GM21423 (cell line): ENCODE data around the gene SMIM20.
A peak's percentile ranks its signal among the peaks of the same experiment; 100 is the strongest.

Experiments
- ATAC-seq: cut with Tn5 transposase; IDR thresholded peaks from one replicate; pipeline ENCODE4 v1.9.1; 2021; ENCODE audit warnings: mild to moderate bottlenecking, moderate library complexity; ENCODE audit not compliant: unreplicated experiment

Gene SMIM20

GRCh38 chr4:25925486-25926201 is 11.6 kb downstream of the SMIM20 start:
- no peak for ATAC-seq

DNA sequence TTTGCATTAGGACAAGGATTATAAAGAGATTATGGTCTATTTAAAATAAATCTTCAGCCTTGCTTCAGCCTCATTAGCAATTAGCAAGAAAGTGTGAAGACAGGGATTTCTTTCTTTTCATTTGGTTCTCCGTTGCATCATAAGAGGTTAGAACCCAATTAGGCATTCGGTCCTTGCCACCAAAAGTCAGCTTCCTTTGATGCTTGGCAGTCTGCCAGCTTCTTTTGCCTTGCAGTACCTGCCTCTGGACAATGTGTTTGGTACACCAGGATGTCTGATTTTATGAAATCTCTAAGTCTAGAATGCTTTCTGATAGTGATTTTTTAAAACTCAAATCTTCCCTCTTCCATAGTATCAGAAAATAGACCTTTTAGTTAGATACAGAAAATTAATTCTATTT is 12.4 kb downstream of the SMIM20 start:
- ATAC-seq = no peak

DNA sequence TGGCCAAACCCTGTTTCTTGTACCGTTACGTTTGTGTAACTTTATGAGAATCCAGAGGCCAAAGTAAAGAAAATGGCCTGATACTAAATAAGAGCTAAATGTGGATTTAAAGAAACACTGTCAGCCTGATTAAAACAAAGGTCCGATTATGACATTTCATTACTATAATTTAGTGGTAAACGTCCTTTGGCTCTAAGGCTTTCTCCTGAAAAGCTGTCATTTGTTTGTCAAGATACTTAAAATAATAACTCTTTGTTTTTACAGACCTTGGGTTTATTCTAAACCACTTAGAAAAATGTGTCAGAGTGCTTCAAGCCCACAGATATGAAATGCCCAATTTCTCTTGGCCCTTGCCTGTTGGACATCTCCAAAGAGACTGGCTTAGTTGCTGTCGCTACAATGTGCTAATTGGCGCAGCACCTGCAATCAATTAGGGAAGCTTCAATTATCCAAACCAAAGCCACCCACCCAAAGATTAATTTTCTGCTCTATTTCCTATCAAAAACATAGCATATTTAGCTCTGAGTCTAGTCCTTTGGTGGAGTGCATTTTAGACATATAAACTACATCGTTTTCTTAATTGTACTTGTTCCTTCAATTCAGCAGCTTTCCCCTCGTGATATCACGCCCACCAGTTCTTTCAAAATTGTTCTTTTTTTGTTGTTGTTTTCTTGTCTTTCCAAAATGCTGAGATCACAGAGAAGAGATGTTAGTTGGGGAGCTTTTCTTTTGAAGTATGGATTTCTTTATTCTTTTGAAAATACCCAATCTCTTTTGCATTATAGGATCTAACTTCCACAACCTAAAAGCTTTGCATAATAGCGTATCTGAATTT is 13.6 kb downstream of the SMIM20 start:
- no peak for ATAC-seq

GRCh38 chr4:25928379-25929297 is 14.6 kb downstream of the SMIM20 start:
- ATAC-seq = no peak

- no peak for ATAC-seq
Observed at GRCh38 chr4:25929298-25929686, 15.3 kb downstream of the SMIM20 start.

DNA sequence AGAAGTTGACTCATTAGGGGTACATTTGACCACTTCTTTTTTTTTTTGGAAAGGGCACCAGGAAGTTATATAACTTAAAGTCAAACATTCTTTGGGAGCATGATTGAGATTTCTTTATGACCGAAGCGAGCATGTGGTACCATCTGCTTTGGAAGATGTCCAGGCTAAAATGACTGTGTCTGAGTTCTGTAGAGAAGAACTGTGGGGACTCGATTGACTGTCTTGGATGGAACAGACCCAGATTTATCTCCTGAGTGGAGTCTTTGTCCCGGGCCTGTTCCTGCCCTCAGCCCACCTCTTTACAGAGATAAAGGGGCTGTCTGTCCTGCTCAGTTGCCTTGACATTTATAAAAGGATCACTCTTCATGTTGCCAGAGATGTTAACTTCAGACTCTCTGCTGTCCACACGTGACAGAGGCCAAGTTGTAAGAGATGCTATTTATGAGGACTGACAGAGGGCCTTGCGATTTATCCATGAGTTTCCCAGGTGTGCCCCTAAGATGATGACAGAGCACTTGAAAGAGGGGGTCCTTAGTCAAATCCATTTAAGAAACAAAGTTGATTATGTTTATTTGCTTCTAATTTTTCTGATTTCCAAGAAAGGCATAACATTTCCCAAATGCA is 16.8 kb downstream of the SMIM20 start:
- no peak for ATAC-seq

DNA sequence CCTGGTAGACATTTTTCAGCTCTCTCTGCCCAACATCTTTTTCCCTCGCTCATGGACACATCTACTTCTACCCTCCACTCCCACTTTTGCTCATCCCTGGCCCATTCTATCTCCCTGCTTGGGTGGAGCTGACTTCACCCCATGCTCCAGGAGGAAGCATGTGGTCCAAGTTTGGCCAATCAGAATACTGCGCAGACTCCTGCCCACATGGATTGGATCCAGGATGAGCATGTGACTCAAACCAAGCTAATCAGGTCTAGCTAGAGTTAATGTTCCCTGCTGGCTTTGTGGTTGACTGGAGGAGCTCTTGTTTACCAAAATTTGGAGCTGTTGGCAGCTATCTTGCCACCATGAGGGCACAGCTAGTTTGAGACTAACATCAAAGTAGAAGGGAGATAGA is 22.7 kb downstream of the SMIM20 start:
- ATAC-seq = no peak

GRCh38 chr4:25937801-25938200 is 23.8 kb downstream of the SMIM20 start:
- ATAC-seq = no peak

DNA sequence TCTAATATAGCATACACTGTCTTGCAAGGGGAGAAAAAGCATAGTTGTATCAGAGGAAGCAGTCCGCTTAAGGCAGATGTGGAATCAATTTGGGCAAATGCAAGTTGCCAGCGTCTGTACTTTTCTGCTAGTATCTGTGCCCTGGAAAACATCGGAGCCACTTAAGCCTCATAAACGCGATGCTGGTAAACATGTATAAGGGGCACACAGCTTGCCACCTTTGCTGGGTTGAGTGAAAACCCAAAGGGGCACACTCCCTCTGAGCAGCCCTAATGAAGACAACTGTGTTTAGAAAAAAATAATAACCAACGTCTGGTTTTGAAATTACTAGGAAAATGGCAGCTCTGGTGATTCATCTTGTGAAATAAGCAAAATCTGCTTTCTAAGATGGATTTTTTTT is 24.3 kb downstream of the SMIM20 start:
- ATAC-seq = no peak

DNA sequence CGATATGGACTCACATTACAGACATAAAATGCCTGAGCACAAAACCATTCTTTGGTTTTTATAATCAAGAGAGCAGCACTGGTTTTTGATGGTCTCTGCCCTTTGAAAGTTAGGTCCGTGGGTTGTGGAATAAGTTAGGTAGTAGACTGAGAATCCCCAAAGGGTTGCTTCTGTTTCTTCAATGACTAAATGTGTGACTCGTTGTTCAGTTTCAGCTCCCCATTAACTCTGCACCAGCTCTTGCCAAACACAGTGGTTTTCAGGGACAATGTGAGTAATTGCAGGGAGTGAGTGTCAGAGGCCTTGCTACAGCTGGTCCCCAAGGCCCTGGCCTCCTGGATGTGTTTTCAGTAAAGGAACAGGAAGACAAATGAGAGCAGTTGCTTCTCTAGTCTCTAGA is 24.8 kb downstream of the SMIM20 start:
- ATAC-seq = peak; percentile 91

DNA sequence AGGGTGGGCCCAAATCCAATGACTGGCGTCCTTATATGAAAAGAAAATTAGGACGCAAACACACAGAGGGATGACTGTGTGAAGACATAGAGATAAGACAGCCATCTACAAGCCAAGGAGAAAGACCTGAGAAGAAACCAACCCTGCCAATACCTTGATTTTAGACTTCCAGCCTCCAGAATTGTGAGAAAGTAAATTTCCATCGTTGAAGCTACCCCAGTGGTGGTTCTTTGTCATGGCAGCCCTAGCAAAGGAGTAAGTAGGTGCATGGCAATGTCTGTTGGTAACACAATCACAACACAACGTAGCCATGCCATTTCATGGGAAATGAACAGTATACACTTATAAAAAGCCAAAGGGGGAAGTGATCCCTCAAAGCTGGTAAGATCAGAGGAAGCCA is 25.3 kb downstream of the SMIM20 start:
- no peak for ATAC-seq

- no peak for ATAC-seq
Observed at GRCh38 chr4:25941457-25942221, 27.6 kb downstream of the SMIM20 start.

DNA sequence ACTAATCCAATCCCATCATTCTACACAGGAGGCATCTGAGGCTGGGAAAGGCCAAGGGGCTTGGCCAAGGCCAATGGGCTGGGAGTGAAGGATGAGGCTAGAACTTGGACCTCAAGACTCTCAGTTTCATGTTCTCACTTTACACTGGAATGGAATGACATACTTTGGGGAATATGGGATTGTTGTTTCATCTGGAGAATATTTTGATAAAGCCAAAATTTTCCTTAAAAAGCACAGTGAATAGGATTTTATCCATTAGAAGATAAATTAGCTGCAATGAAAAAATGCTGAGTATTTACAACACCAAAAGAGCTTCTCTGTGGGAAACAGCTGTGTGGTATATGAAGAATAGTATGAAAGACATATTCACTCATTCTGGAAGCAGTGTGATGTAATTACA is 29.3 kb downstream of the SMIM20 start:
- no peak for ATAC-seq

GRCh38 chr4:25943805-25944204 is 29.8 kb downstream of the SMIM20 start:
- no peak for ATAC-seq

DNA sequence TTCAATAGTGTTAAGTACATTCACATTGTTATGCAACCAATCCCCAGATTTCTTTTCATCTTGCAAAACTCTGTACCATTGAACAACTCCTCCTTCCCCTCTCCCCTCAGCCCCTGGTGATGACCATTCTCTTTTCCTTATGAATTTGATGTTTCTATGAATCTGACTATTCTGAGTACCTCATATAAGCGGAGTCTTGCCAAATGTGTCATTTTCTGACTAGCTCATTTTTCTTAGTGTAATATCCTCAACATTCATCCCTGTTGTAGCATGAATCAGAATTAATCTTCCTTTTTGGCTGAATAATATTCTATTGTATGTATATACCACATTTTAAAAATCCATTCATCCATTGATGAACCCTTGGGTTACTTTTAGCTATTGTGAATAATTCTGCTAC is 34.0 kb downstream of the SMIM20 start:
- no peak for ATAC-seq

DNA sequence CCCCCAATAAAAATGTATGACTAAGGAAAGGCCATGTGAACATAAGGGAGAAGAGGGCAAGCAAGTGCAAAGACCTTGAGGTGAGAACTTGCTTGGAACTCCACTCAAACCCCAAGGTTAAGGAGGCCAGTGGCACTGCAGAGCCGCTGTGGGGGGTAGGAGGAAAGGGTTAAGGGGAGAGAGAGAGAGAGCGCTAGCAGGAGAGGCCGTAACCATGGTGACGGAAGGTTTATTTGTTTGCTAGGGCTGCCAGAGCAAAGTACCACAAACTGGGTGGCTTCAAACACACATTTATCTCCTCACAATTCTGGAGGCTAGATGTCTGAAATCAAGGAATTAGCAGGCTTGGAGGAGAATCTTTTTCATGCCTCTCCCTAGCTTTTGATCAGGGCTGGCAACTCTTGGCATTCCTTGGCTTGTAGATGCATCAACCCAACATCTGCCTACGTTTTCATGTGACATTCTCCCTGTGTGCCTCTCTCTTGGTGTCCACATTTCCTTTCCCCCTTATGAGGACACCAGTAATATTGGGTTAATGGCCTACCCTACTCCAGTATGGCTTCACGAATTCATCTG is 35.2 kb downstream of the SMIM20 start:
- ATAC-seq = no peak

GRCh38 chr4:25949994-25950393 is 36.0 kb downstream of the SMIM20 start:
- ATAC-seq = no peak

DNA sequence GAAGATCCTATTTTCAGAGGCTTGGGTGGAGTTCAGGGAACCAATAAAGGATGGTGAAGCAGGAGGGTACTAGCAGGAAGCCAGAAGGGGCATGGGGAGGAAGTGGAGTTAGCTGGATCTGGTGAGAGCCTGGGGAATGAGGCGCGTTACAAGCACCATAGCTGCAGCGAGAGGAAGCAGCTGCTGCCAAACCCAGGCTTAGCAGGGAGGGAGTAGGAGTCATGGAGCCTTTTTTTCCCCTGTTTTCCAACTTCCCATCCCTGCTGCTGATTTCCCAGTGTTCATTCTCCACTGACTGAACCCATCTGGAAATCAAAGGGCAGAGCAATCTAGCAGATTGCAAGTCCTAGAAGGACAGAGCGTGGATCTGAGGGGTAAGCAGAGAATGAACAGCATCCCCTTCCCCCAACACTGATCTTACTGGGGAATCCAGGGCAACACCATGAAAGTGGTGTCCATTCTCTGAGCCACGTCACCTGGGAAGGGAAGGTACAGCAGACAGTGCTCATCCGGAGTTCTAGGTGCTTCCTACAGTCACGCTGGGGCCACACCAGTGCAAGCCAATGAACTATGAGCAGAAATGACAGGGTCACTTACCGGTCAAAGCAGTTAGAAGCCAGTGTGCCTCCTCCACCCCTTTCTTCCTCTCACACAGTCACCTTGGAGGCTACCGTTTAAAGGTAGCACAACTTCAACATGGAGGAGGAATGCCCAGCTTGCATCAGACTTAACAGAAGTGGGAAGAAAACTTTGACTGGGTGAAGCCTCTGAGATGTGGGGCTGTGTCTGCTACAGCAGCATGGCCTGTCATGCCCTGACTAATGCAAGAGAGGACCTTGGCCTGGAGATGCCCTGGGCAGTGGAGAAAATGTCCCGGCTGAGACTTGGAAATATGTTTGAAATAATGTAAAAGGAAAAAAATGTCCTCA is 36.7 kb downstream of the SMIM20 start:
- no peak for ATAC-seq
